HepG2 (cell line): ENCODE data around the gene CEP68. TPM values are rescaled to one million over a fixed set of nuclear protein-coding genes. Genes with fewer than 3 reads are reported as not detected.

Source experiments
- BRD4 ChIP-seq: sonication (generic); formaldehyde crosslinking; IDR thresholded peaks from 2 replicates; pipeline ENCODE4 v1.4.0; 2020; ENCODE audit warnings: missing genetic modification reagents
- CBX2 ChIP-seq, 2 experiments: fragments of 200-600 bp in 1 of 2; sonication (generic); formaldehyde crosslinking in 1 of 2; IDR thresholded peaks; 2 replicates each; pipeline versions ENCODE4 v1.7.0 to v1.8.1; 2018 to 2022; ENCODE audit warnings: low read depth in 2 of 2, low read length in 1 of 2, mild to moderate bottlenecking in 1 of 2, missing genetic modification reagents in 1 of 2
- NCOA2 ChIP-seq: sonication (generic); formaldehyde crosslinking; IDR thresholded peaks from 2 replicates; pipeline ENCODE4 v1.8.0; 2022; ENCODE audit warnings: inconsistent platforms
- NFE2L2 ChIP-seq: fragments of 150-350 bp; IDR thresholded peaks from 2 replicates; pipeline ENCODE4 v1.6.1; 2014; ENCODE audit warnings: low read length
- NR1H2 ChIP-seq: sonication (generic); formaldehyde crosslinking; IDR thresholded peaks from 2 replicates; pipeline ENCODE4 v1.8.1; 2022; ENCODE audit warnings: low read depth, missing genetic modification reagents, borderline replicate concordance
- RFXANK ChIP-seq: IDR thresholded peaks from 2 replicates; pipeline ENCODE4 v1.6.1; 2016
- SOX5 ChIP-seq: IDR thresholded peaks from 2 replicates; pipeline ENCODE4 v1.6.1; 2016; ENCODE audit warnings: borderline replicate concordance
- THAP11 ChIP-seq: IDR thresholded peaks from 2 replicates; pipeline ENCODE4 v1.6.1; 2016; ENCODE audit warnings: missing biosample characterization, missing genetic modification reagents
- ZIK1 ChIP-seq: sonication (generic); formaldehyde crosslinking; IDR thresholded peaks from 2 replicates; pipeline ENCODE4 v1.5.0; 2020; ENCODE audit warnings: mild to moderate bottlenecking, low read depth, missing genetic modification reagents, borderline replicate concordance
- ZNF546 ChIP-seq: sonication (generic); formaldehyde crosslinking; conservative IDR thresholded peaks from 2 replicates; pipeline ENCODE4 v1.8.1; 2023; ENCODE audit warnings: mild to moderate bottlenecking, missing genetic modification reagents
- polyA plus RNA-seq, 8 experiments: library from polyadenylated mRNA; depleted of rRNA in 3 of 8; stranded (reverse) in 7 of 8; unstranded in 1 of 8; fragments of >200 nt; fragmentation: Illumina TruSeq in 4 of 8; extraction: Trizol in 4 of 8; gene quantifications; 2 replicates each; pipeline versions ENCODE4 v1.2.1 to v1.2.3, GENCODE V29; 2011 to 2016; ENCODE audit warnings: low read depth in 4 of 8, missing spikeins in 1 of 8, mixed read lengths in 1 of 8; ENCODE audit not compliant: insufficient read depth in 1 of 8
- total RNA-seq, 5 experiments: library from RNA; depleted of rRNA; stranded (reverse); fragments of >200 nt; fragmentation: Illumina TruSeq; extraction: Trizol; gene quantifications; 2 replicates each; pipeline ENCODE4 v1.2.3, GENCODE V29; 2016; ENCODE audit warnings: low read depth in 1 of 5
- TF ChIP-seq, protein P1 (sequence below): fragments of 450-650 bp; IDR thresholded peaks from 2 replicates; pipeline ENCODE4 v1.6.1; 2016
- TF ChIP-seq, protein P2 (sequence below): IDR thresholded peaks from 2 replicates; pipeline ENCODE4 v1.6.1; 2016
- TF ChIP-seq, protein P3 (sequence below): sonication (generic); formaldehyde crosslinking; IDR thresholded peaks from 2 replicates; pipeline ENCODE4 v1.9.0; 2021; ENCODE audit warnings: mild to moderate bottlenecking, missing genetic modification reagents
- TF ChIP-seq, protein P4 (sequence below): sonication (generic); formaldehyde crosslinking; conservative IDR thresholded peaks from 2 replicates; pipeline ENCODE4 v1.8.0; 2022; ENCODE audit warnings: missing genetic modification reagents
- TF ChIP-seq, protein P5 (sequence below): sonication (generic); formaldehyde crosslinking; IDR thresholded peaks from 2 replicates; pipeline ENCODE4 v1.8.0; 2022; ENCODE audit warnings: mild to moderate bottlenecking, missing genetic modification reagents; ENCODE audit not compliant: insufficient replicate concordance
- TF ChIP-seq, protein P6 (sequence below): sonication (generic); formaldehyde crosslinking; IDR thresholded peaks from 2 replicates; pipeline ENCODE4 v1.4.0; 2020; ENCODE audit warnings: mild to moderate bottlenecking, missing genetic modification reagents

The CEP68 gene
- total and polyA plus RNA-seq, 2 of the 13 experiments (the other 11 are each of a cell fraction or from before 2014, with no cell fraction given): 5.7 to 9.3 TPM

DNA sequence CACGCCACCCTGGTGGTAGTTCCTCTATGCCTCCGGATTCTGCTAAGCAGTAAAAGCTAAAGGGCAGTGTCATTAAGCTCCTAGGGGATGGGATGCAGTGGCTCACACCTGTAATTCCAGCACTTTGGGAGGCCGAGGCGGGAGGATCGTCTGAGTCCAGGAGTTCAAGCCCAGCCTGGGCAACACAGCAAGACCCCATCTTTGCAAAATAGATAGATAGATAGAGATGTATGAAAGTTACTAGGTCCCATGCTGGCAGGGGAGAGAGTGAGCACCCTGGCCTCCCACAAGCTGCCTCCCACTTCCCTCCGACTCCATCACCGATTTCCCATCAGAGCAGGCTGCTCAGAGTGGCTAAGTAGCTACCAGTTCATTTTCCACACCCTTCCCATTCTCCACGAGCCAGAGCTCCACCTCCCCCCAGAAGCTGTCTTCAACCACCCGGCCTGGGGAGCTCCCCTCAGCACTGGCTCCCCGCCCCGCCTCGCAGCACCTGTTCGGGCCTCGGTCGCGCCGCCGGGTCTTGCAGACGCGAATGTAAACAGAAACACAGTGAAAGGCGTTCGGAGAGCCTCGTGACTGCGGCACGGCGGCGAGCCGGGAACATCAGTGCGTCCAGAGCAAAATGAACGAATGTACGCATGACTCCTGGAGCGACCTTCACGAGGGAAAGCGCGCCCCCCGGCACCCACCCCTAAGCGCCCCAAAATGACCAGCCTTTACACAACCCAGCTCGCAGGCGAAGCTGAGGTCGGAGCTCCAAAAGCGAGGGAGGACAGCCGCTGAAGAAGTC lies 598 bp upstream of the CEP68 start (continued):
- TF ChIP-seq, protein P1, sequence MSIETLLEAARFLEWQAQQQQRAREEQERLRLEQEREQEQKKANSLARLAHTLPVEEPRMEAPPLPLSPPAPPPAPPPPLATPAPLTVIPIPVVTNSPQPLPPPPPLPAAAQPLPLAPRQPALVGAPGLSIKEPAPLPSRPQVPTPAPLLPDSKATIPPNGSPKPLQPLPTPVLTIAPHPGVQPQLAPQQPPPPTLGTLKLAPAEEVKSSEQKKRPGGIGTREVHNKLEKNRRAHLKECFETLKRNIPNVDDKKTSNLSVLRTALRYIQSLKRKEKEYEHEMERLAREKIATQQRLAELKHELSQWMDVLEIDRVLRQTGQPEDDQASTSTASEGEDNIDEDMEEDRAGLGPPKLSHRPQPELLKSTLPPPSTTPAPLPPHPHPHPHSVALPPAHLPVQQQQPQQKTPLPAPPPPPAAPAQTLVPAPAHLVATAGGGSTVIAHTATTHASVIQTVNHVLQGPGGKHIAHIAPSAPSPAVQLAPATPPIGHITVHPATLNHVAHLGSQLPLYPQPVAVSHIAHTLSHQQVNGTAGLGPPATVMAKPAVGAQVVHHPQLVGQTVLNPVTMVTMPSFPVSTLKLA: no peak
- TF ChIP-seq, protein P2, sequence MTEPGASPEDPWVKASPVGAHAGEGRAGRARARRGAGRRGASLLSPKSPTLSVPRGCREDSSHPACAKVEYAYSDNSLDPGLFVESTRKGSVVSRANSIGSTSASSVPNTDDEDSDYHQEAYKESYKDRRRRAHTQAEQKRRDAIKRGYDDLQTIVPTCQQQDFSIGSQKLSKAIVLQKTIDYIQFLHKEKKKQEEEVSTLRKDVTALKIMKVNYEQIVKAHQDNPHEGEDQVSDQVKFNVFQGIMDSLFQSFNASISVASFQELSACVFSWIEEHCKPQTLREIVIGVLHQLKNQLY (CRISPR knock-in tag): 0 out of 2 replicates have a peak, but pooled peaks have one; percentile 3
- TF ChIP-seq NFE2L2 (no peak), RFXANK (no peak), NR1H2 (CRISPR knock-in tag) (no peak), THAP11 (CRISPR knock-in tag) (no peak), BRD4 (no peak; the same call in 1 of the 2 replicates), NCOA2 (CRISPR knock-in tag) (no peak; the same call in 1 of the 2 replicates), ZIK1 (CRISPR knock-in tag) (no peak), ZNF546 (CRISPR knock-in tag) (peak; percentile 3; the same call in 1 of the 2 replicates), CBX2 (IDR thresholded peaks at IDR 0.05; ENCODE audit: low read depth, low read length) (no peak), CBX2 (CRISPR knock-in tag; IDR thresholded peaks at IDR 0.05; ENCODE audit: low read depth) (no peak), SOX5 (CRISPR knock-in tag) (no peak)
- TF ChIP-seq, protein P3, sequence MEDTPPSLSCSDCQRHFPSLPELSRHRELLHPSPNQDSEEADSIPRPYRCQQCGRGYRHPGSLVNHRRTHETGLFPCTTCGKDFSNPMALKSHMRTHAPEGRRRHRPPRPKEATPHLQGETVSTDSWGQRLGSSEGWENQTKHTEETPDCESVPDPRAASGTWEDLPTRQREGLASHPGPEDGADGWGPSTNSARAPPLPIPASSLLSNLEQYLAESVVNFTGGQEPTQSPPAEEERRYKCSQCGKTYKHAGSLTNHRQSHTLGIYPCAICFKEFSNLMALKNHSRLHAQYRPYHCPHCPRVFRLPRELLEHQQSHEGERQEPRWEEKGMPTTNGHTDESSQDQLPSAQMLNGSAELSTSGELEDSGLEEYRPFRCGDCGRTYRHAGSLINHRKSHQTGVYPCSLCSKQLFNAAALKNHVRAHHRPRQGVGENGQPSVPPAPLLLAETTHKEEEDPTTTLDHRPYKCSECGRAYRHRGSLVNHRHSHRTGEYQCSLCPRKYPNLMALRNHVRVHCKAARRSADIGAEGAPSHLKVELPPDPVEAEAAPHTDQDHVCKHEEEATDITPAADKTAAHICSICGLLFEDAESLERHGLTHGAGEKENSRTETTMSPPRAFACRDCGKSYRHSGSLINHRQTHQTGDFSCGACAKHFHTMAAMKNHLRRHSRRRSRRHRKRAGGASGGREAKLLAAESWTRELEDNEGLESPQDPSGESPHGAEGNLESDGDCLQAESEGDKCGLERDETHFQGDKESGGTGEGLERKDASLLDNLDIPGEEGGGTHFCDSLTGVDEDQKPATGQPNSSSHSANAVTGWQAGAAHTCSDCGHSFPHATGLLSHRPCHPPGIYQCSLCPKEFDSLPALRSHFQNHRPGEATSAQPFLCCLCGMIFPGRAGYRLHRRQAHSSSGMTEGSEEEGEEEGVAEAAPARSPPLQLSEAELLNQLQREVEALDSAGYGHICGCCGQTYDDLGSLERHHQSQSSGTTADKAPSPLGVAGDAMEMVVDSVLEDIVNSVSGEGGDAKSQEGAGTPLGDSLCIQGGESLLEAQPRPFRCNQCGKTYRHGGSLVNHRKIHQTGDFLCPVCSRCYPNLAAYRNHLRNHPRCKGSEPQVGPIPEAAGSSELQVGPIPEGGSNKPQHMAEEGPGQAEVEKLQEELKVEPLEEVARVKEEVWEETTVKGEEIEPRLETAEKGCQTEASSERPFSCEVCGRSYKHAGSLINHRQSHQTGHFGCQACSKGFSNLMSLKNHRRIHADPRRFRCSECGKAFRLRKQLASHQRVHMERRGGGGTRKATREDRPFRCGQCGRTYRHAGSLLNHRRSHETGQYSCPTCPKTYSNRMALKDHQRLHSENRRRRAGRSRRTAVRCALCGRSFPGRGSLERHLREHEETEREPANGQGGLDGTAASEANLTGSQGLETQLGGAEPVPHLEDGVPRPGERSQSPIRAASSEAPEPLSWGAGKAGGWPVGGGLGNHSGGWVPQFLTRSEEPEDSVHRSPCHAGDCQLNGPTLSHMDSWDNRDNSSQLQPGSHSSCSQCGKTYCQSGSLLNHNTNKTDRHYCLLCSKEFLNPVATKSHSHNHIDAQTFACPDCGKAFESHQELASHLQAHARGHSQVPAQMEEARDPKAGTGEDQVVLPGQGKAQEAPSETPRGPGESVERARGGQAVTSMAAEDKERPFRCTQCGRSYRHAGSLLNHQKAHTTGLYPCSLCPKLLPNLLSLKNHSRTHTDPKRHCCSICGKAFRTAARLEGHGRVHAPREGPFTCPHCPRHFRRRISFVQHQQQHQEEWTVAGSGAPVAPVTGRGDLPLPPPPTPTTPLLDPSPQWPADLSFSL (CRISPR knock-in tag): no peak
- TF ChIP-seq, protein P4, sequence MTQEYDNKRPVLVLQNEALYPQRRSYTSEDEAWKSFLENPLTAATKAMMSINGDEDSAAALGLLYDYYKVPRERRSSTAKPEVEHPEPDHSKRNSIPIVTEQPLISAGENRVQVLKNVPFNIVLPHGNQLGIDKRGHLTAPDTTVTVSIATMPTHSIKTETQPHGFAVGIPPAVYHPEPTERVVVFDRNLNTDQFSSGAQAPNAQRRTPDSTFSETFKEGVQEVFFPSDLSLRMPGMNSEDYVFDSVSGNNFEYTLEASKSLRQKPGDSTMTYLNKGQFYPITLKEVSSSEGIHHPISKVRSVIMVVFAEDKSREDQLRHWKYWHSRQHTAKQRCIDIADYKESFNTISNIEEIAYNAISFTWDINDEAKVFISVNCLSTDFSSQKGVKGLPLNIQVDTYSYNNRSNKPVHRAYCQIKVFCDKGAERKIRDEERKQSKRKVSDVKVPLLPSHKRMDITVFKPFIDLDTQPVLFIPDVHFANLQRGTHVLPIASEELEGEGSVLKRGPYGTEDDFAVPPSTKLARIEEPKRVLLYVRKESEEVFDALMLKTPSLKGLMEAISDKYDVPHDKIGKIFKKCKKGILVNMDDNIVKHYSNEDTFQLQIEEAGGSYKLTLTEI (CRISPR knock-in tag): no peak
- TF ChIP-seq, protein P5, sequence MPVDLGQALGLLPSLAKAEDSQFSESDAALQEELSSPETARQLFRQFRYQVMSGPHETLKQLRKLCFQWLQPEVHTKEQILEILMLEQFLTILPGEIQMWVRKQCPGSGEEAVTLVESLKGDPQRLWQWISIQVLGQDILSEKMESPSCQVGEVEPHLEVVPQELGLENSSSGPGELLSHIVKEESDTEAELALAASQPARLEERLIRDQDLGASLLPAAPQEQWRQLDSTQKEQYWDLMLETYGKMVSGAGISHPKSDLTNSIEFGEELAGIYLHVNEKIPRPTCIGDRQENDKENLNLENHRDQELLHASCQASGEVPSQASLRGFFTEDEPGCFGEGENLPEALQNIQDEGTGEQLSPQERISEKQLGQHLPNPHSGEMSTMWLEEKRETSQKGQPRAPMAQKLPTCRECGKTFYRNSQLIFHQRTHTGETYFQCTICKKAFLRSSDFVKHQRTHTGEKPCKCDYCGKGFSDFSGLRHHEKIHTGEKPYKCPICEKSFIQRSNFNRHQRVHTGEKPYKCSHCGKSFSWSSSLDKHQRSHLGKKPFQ (CRISPR knock-in tag): peak; percentile 89
- TF ChIP-seq, protein P6, sequence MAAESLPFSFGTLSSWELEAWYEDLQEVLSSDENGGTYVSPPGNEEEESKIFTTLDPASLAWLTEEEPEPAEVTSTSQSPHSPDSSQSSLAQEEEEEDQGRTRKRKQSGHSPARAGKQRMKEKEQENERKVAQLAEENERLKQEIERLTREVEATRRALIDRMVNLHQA: no peak
